Activated naive CD8-positive, alpha-beta T cell (primary cell): ENCODE results near the gene NRXN3.

Source experiments
- H3K27ac Mint-ChIP-seq: one replicate; pipeline ENCODE4 v1.8.0; 2021; ENCODE audit warnings: mixed read lengths
- H3K27me3 Mint-ChIP-seq: one replicate; pipeline ENCODE4 v1.8.0; 2021; ENCODE audit warnings: mixed read lengths
- H3K36me3 Mint-ChIP-seq: one replicate; pipeline ENCODE4 v1.8.0; 2021; ENCODE audit warnings: mixed read lengths
- H3K4me1 Mint-ChIP-seq: one replicate; pipeline ENCODE4 v1.8.0; 2021; ENCODE audit warnings: low read depth, mixed read lengths
- H3K4me3 Mint-ChIP-seq: one replicate; pipeline ENCODE4 v1.8.0; 2021; ENCODE audit warnings: mild to moderate bottlenecking, mixed read lengths
- H3K9me3 Mint-ChIP-seq: one replicate; pipeline ENCODE4 v1.8.0; 2021; ENCODE audit warnings: low read depth, mixed read lengths

The NRXN3 gene

GRCh38 chr14:78863143-78863542, 693.0 kb downstream of the NRXN3 start:
- H3K4me3 Mint-ChIP-seq, result no peak overlapping the region
- H3K27me3 Mint-ChIP-seq, result no peaks in the 10 kb centered on the region
- no peaks in the 10 kb centered on the region for H3K4me1 Mint-ChIP-seq
- no peaks in the 10 kb centered on the region for H3K36me3 Mint-ChIP-seq
- no peak overlapping the region for H3K27ac Mint-ChIP-seq
- no peaks in the 10 kb centered on the region for H3K9me3 Mint-ChIP-seq

- Mint-ChIP-seq H3K4me3 (no peak overlapping the region), H3K27ac (no peak overlapping the region), H3K36me3 (no peaks in the 10 kb centered on the region), H3K27me3 (no peaks in the 10 kb centered on the region), H3K4me1 (no peaks in the 10 kb centered on the region), H3K9me3 (no peaks in the 10 kb centered on the region)
These were observed 702.7 kb downstream of the NRXN3 start for GRCh38 chr14:78872837-78873236.

GRCh38 chr14:78873581-78873980, 703.4 kb downstream of the NRXN3 start:
- Mint-ChIP-seq H3K4me3 (no peak overlapping the region), H3K9me3 (no peaks in the 10 kb centered on the region), H3K36me3 (no peaks in the 10 kb centered on the region), H3K4me1 (no peaks in the 10 kb centered on the region), H3K27ac (no peak overlapping the region), H3K27me3 (no peaks in the 10 kb centered on the region)

GRCh38 chr14:78875049-78875448, 704.9 kb downstream of the NRXN3 start:
- H3K27ac Mint-ChIP-seq, result no peak overlapping the region
- H3K36me3 Mint-ChIP-seq, result no peaks in the 10 kb centered on the region
- no peaks in the 10 kb centered on the region for H3K9me3 Mint-ChIP-seq
- no peaks in the 10 kb centered on the region for H3K4me1 Mint-ChIP-seq
- H3K4me3 Mint-ChIP-seq, result no peak overlapping the region
- H3K27me3 Mint-ChIP-seq, result no peaks in the 10 kb centered on the region

GRCh38 chr14:78885884-78886283, 715.7 kb downstream of the NRXN3 start:
- no peaks in the 10 kb centered on the region for H3K4me1 Mint-ChIP-seq
- H3K27me3 Mint-ChIP-seq, result no peaks in the 10 kb centered on the region
- H3K4me3 Mint-ChIP-seq, result no peak overlapping the region
- H3K36me3 Mint-ChIP-seq, result no peaks in the 10 kb centered on the region
- H3K27ac Mint-ChIP-seq, result no peak overlapping the region
- H3K9me3 Mint-ChIP-seq, result no peaks in the 10 kb centered on the region

GRCh38 chr14:78897443-78897842, 727.3 kb downstream of the NRXN3 start:
- no peaks in the 10 kb centered on the region for H3K4me1 Mint-ChIP-seq
- no peaks in the 10 kb centered on the region for H3K36me3 Mint-ChIP-seq
- no peaks in the 10 kb centered on the region for H3K9me3 Mint-ChIP-seq
- H3K27me3 Mint-ChIP-seq, result no peaks in the 10 kb centered on the region
- H3K4me3 Mint-ChIP-seq, result no peak overlapping the region
- H3K27ac Mint-ChIP-seq, result no peak overlapping the region

- no peaks in the 10 kb centered on the region for H3K36me3 Mint-ChIP-seq
- no peaks in the 10 kb centered on the region for H3K9me3 Mint-ChIP-seq
- no peak overlapping the region for H3K27ac Mint-ChIP-seq
- H3K4me1 Mint-ChIP-seq, result no peaks in the 10 kb centered on the region
- H3K27me3 Mint-ChIP-seq, result no peaks in the 10 kb centered on the region
- H3K4me3 Mint-ChIP-seq, result no peak overlapping the region
These were observed 731.9 kb downstream of the NRXN3 start for GRCh38 chr14:78902010-78902623.

- no peak overlapping the region for H3K27ac Mint-ChIP-seq
- H3K4me3 Mint-ChIP-seq, result no peak overlapping the region
- no peaks in the 10 kb centered on the region for H3K36me3 Mint-ChIP-seq
- no peaks in the 10 kb centered on the region for H3K4me1 Mint-ChIP-seq
- H3K9me3 Mint-ChIP-seq, result no peaks in the 10 kb centered on the region
- H3K27me3 Mint-ChIP-seq, result no peaks in the 10 kb centered on the region
These were observed 733.9 kb downstream of the NRXN3 start for GRCh38 chr14:78904094-78904493.

- no peaks in the 10 kb centered on the region for H3K9me3 Mint-ChIP-seq
- H3K4me1 Mint-ChIP-seq, result no peaks in the 10 kb centered on the region
These were observed 747.3 kb downstream of the NRXN3 start for GRCh38 chr14:78917462-78917861.

GRCh38 chr14:78921856-78922255, 751.7 kb downstream of the NRXN3 start:
- Mint-ChIP-seq H3K36me3 (no peaks in the 10 kb centered on the region), H3K27me3 (peaks cover 2% of the 10 kb centered on the region), H3K9me3 (no peaks in the 10 kb centered on the region), H3K4me3 (no peak overlapping the region), H3K27ac (no peak overlapping the region), H3K4me1 (no peaks in the 10 kb centered on the region)

More at GRCh38 chr14:78917462-78917861, 747.3 kb downstream of the NRXN3 start:
- Mint-ChIP-seq H3K4me3 (no peak overlapping the region), H3K27me3 (peaks cover 11% of the 10 kb centered on the region), H3K27ac (no peak overlapping the region), H3K36me3 (no peaks in the 10 kb centered on the region)

GRCh38 chr14:78927261-78927660, 757.1 kb downstream of the NRXN3 start:
- H3K36me3 Mint-ChIP-seq, result no peaks in the 10 kb centered on the region
- H3K4me1 Mint-ChIP-seq, result no peaks in the 10 kb centered on the region
- H3K4me3 Mint-ChIP-seq, result no peak overlapping the region
- peaks cover 5% of the 10 kb centered on the region for H3K27me3 Mint-ChIP-seq
- peaks cover 3% of the 10 kb centered on the region for H3K9me3 Mint-ChIP-seq
- H3K27ac Mint-ChIP-seq, result no peak overlapping the region

GRCh38 chr14:78933166-78933565, 763.0 kb downstream of the NRXN3 start:
- Mint-ChIP-seq H3K27me3 (peaks cover 7% of the 10 kb centered on the region), H3K4me3 (no peak overlapping the region), H3K27ac (no peak overlapping the region), H3K4me1 (no peaks in the 10 kb centered on the region), H3K9me3 (peaks cover 3% of the 10 kb centered on the region), H3K36me3 (no peaks in the 10 kb centered on the region)

- no peaks in the 10 kb centered on the region for H3K36me3 Mint-ChIP-seq
- no peaks in the 10 kb centered on the region for H3K4me1 Mint-ChIP-seq
- no peak overlapping the region for H3K4me3 Mint-ChIP-seq
- peaks cover 3% of the 10 kb centered on the region for H3K9me3 Mint-ChIP-seq
- no peak overlapping the region for H3K27ac Mint-ChIP-seq
- H3K27me3 Mint-ChIP-seq, result peaks cover 7% of the 10 kb centered on the region
These were observed 763.9 kb downstream of the NRXN3 start for GRCh38 chr14:78933948-78934524.

GRCh38 chr14:78946949-78947348, 776.8 kb downstream of the NRXN3 start:
- no peak overlapping the region for H3K4me3 Mint-ChIP-seq
- no peak overlapping the region for H3K27ac Mint-ChIP-seq
- H3K36me3 Mint-ChIP-seq, result no peaks in the 10 kb centered on the region
- H3K9me3 Mint-ChIP-seq, result no peaks in the 10 kb centered on the region
- peaks cover 1% of the 10 kb centered on the region for H3K27me3 Mint-ChIP-seq
- no peaks in the 10 kb centered on the region for H3K4me1 Mint-ChIP-seq

GRCh38 chr14:78947681-78948080, 777.5 kb downstream of the NRXN3 start:
- Mint-ChIP-seq H3K36me3 (no peaks in the 10 kb centered on the region), H3K4me1 (no peaks in the 10 kb centered on the region), H3K27ac (no peak overlapping the region), H3K27me3 (peaks cover 1% of the 10 kb centered on the region), H3K4me3 (no peak overlapping the region), H3K9me3 (no peaks in the 10 kb centered on the region)

GRCh38 chr14:78950649-78951048, 780.5 kb downstream of the NRXN3 start:
- Mint-ChIP-seq H3K9me3 (no peaks in the 10 kb centered on the region), H3K27me3 (peaks cover 1% of the 10 kb centered on the region), H3K4me3 (no peak overlapping the region), H3K27ac (no peak overlapping the region), H3K36me3 (no peaks in the 10 kb centered on the region), H3K4me1 (no peaks in the 10 kb centered on the region)
